ENCODE results near the gene ACTN4.

The ACTN4 gene

GRCh38 chr19:38742296-38742695, 94.8 kb downstream of the ACTN4 start:
- H3K4me3 ChIP-seq (ENCODE audit: low read length): no peak overlapping the region
- H3K27ac ChIP-seq (ENCODE audit: low read length): no peak overlapping the region
- no peaks in the 10 kb centered on the region for H3K36me3 ChIP-seq (replicated peaks; ENCODE audit: low read depth, low read length)
- H3K4me2 ChIP-seq (ENCODE audit: low read length): no peak overlapping the region
- no peaks in the 10 kb centered on the region for H3K4me1 ChIP-seq (ENCODE audit: low read length)
- TF ChIP-seq CTCF (IDR thresholded peaks at IDR 0.05; ENCODE audit: low read depth, low read length): no peak
- no peak for TF ChIP-seq EZH2phosphoT487 (IDR thresholded peaks at IDR 0.05; ENCODE audit: low read depth)
- no peaks in the 10 kb centered on the region for H4K20me1 ChIP-seq (ENCODE audit: insufficient read depth, low read length)
- H3K79me2 ChIP-seq (ENCODE audit: low read length): no peaks in the 10 kb centered on the region
- no peak overlapping the region for H2AFZ ChIP-seq (ENCODE audit: low read depth, low read length)
- no peaks in the 10 kb centered on the region for H3K27me3 ChIP-seq (ENCODE audit: low read depth, low read length)
- H3K9me3 ChIP-seq (ENCODE audit: insufficient read depth, low read length): no peaks in the 10 kb centered on the region
- no peak overlapping the region for H3K9ac ChIP-seq (ENCODE audit: low read length)

- no peak overlapping the region for H3K4me2 ChIP-seq (ENCODE audit: low read length)
- H3K36me3 ChIP-seq (replicated peaks; ENCODE audit: low read depth, low read length): no peaks in the 10 kb centered on the region
- no peaks in the 10 kb centered on the region for H3K4me1 ChIP-seq (ENCODE audit: low read length)
- H3K27ac ChIP-seq (ENCODE audit: low read length): no peak overlapping the region
- no peaks in the 10 kb centered on the region for H3K9me3 ChIP-seq (ENCODE audit: insufficient read depth, low read length)
- H2AFZ ChIP-seq (ENCODE audit: low read depth, low read length): no peak overlapping the region
- H3K4me3 ChIP-seq (ENCODE audit: low read length): no peak overlapping the region
- H3K27me3 ChIP-seq (ENCODE audit: low read depth, low read length): no peaks in the 10 kb centered on the region
- no peak overlapping the region for H3K9ac ChIP-seq (ENCODE audit: low read length)
- H4K20me1 ChIP-seq (ENCODE audit: insufficient read depth, low read length): no peaks in the 10 kb centered on the region
- TF ChIP-seq CTCF (IDR thresholded peaks at IDR 0.05; ENCODE audit: low read depth, low read length): no peak
- no peak for TF ChIP-seq EZH2phosphoT487 (IDR thresholded peaks at IDR 0.05; ENCODE audit: low read depth)
- no peaks in the 10 kb centered on the region for H3K79me2 ChIP-seq (ENCODE audit: low read length)
These were observed 95.5 kb downstream of the ACTN4 start for GRCh38 chr19:38742906-38743305.

GRCh38 chr19:38743394-38744297, 96.2 kb downstream of the ACTN4 start:
- no peak overlapping the region for H3K27ac ChIP-seq (ENCODE audit: low read length)
- no peaks in the 10 kb centered on the region for H3K4me1 ChIP-seq (ENCODE audit: low read length)
- H3K4me3 ChIP-seq (ENCODE audit: low read length): no peak overlapping the region
- no peaks in the 10 kb centered on the region for H3K27me3 ChIP-seq (ENCODE audit: low read depth, low read length)
- no peak overlapping the region for H3K4me2 ChIP-seq (ENCODE audit: low read length)
- no peaks in the 10 kb centered on the region for H3K79me2 ChIP-seq (ENCODE audit: low read length)
- no peaks in the 10 kb centered on the region for H3K36me3 ChIP-seq (replicated peaks; ENCODE audit: low read depth, low read length)
- no peak overlapping the region for H2AFZ ChIP-seq (ENCODE audit: low read depth, low read length)
- no peaks in the 10 kb centered on the region for H4K20me1 ChIP-seq (ENCODE audit: insufficient read depth, low read length)
- no peak overlapping the region for H3K9ac ChIP-seq (ENCODE audit: low read length)
- H3K9me3 ChIP-seq (ENCODE audit: insufficient read depth, low read length): no peaks in the 10 kb centered on the region
- TF ChIP-seq EZH2phosphoT487 (IDR thresholded peaks at IDR 0.05; ENCODE audit: low read depth) (no peak), CTCF (IDR thresholded peaks at IDR 0.05; ENCODE audit: low read depth, low read length) (no peak)

GRCh38 chr19:38744298-38744681, 96.8 kb downstream of the ACTN4 start, which contains the start of gene CAPN12:
Gene CAPN12, minus strand, starts transcription at chr19:38744474. Its CDS starts 309 bp downstream, at chr19:38744165.
- H3K36me3 ChIP-seq (replicated peaks; ENCODE audit: low read depth, low read length): no peaks in the 10 kb centered on the region
- no peaks in the 10 kb centered on the region for H3K79me2 ChIP-seq (ENCODE audit: low read length)
- no peak within 1 kb of the TSS for H3K4me2 ChIP-seq (ENCODE audit: low read length)
- no peaks in the 10 kb centered on the region for H3K4me1 ChIP-seq (ENCODE audit: low read length)
- H3K4me3 ChIP-seq (ENCODE audit: low read length): no peak within 1 kb of the TSS
- no peaks in the 10 kb centered on the region for H4K20me1 ChIP-seq (ENCODE audit: insufficient read depth, low read length)
- H3K9ac ChIP-seq (ENCODE audit: low read length): no peak within 1 kb of the TSS
- no peak within 1 kb of the TSS for H2AFZ ChIP-seq (ENCODE audit: low read depth, low read length)
- no peaks in the 10 kb centered on the region for H3K9me3 ChIP-seq (ENCODE audit: insufficient read depth, low read length)
- no peak for TF ChIP-seq CTCF (IDR thresholded peaks at IDR 0.05; ENCODE audit: low read depth, low read length)
- H3K27ac ChIP-seq (ENCODE audit: low read length): no peak within 1 kb of the TSS
- no peaks in the 10 kb centered on the region for H3K27me3 ChIP-seq (ENCODE audit: low read depth, low read length)

Data from OCI-LY3 (cell line).